Endodermal cell (in vitro differentiated cells): ENCODE measurements around the gene PYGM. TPM values are rescaled to one million over a fixed set of nuclear protein-coding genes. Genes with fewer than 3 reads are reported as not detected.
A peak's percentile ranks its signal among the peaks of the same experiment; 100 is the strongest.

Experiments used
- DNase-seq: peaks from one replicate; pipeline ENCODE4 v3.0.0-alpha.2; 2017
- H3K27ac ChIP-seq: 2 replicates; pipeline ENCODE4 v1.5.1; 2013; ENCODE audit warnings: mild to moderate bottlenecking, low read depth, low read length, moderate library complexity
- H3K27me3 ChIP-seq: 2 replicates; pipeline ENCODE4 v1.6.1; 2013; ENCODE audit warnings: mild to moderate bottlenecking, low read length, moderate library complexity; ENCODE audit not compliant: insufficient read depth, control insufficient read depth, poor library complexity, severe bottlenecking
- H3K36me3 ChIP-seq: 2 replicates; pipeline ENCODE4 v1.7.0; 2013; ENCODE audit warnings: mild to moderate bottlenecking, low read length, moderate library complexity; ENCODE audit not compliant: control insufficient read depth, insufficient read depth
- H3K4me1 ChIP-seq: one replicate; pipeline ENCODE4 v1.7.0; 2013; ENCODE audit warnings: low read length; ENCODE audit not compliant: control insufficient read depth, insufficient read depth
- H3K4me3 ChIP-seq: 2 replicates; pipeline ENCODE4 v1.5.1; 2013; ENCODE audit warnings: mild to moderate bottlenecking, low read length, moderate library complexity
- H3K9ac ChIP-seq: 2 replicates; pipeline ENCODE4 v1.6.1; 2013; ENCODE audit warnings: mild to moderate bottlenecking, low read length, moderate library complexity; ENCODE audit not compliant: poor library complexity, severe bottlenecking; ENCODE audit errors: extremely low read depth
- H3K9me3 ChIP-seq: 2 replicates; pipeline ENCODE4 v1.6.1; 2013; ENCODE audit warnings: mild to moderate bottlenecking, low read length, moderate library complexity; ENCODE audit not compliant: control insufficient read depth
- H3K27ac Mint-ChIP-seq: 2 replicates; pipeline ENCODE4 v1.8.0; 2020; ENCODE audit warnings: mixed read lengths
- H3K27me3 Mint-ChIP-seq: 2 replicates; pipeline ENCODE4 v1.8.0; 2021; ENCODE audit warnings: mild to moderate bottlenecking, mixed read lengths; ENCODE audit not compliant: insufficient read depth
- H3K36me3 Mint-ChIP-seq: 2 replicates; pipeline ENCODE4 v1.8.0; 2020; ENCODE audit warnings: low read depth, mixed read lengths
- H3K4me1 Mint-ChIP-seq: 2 replicates; pipeline ENCODE4 v1.8.0; 2020; ENCODE audit warnings: mixed read lengths
- H3K4me3 Mint-ChIP-seq: 2 replicates; pipeline ENCODE4 v1.8.0; 2020; ENCODE audit warnings: mild to moderate bottlenecking, moderate library complexity, mixed read lengths
- H3K9me3 Mint-ChIP-seq: 2 replicates; pipeline ENCODE4 v1.8.0; 2020; ENCODE audit warnings: mild to moderate bottlenecking, mixed read lengths
- WGBS, 2 experiments: methylation state at CpG; one replicate each; pipeline versions ENCODE4 v1.1.5 to v1.1.7; 2013; ENCODE audit warnings: missing lambda C conversion rate in 2 of 2, mixed read lengths in 1 of 2; ENCODE audit not compliant: insufficient coverage in 1 of 2, insufficient read length in 1 of 2; 5-methylcytosine and 5-hydroxymethylcytosine counted together
- total RNA-seq, 2 donors: library from RNA; stranded (reverse); fragmentation: NEBNext Ultra II Directional in 1 of 2; extraction: Animal tissue kit (Norgen Biotek cat#: 25700) in 1 of 2; gene quantifications; 2 replicates in 1 of 2; 3 replicates in 1 of 2; pipeline ENCODE4 v1.2.1, GENCODE V29; 2021
- TF ChIP-seq, protein P1 (sequence below): fragments of 200-600 bp; sonication (generic); conservative IDR thresholded peaks from 2 replicates; pipeline ENCODE4 v1.5.0; 2021; ENCODE audit warnings: antibody characterized with exemption, mild to moderate bottlenecking

PYGM gene
- total RNA-seq, 2 donors from 2014 or later: 1.1 to 1.2 TPM

DNA sequence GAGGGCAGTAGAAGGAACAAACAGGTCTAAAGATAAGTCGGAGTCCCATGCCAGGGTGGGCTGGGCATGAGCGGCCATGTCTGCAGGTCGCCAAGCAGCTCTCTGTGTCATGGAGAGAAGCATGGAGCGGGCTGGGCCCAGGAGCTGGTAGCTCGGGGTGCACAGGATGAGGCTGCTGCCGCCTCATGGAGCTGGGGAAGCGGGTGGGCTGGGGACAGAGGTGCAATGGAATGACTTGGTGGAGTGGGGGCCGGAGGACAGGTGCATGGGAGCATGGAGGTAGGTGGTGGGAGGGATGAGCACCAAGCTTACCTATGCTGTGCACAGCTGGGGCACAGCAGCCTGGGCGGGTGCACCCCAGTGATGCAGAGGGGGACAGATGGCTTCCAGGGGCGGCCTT lies 40.4 kb downstream of the PYGM start:
- Histone ChIP-seq H3K9me3 (no peaks in the 10 kb centered on the region), H3K9ac (no peak overlapping the region), H3K4me1 (no peaks in the 10 kb centered on the region), H3K36me3 (no peaks in the 10 kb centered on the region), H3K4me3 (no peak overlapping the region), H3K27ac (no peak overlapping the region), H3K27me3 (peaks cover 87% of the 10 kb centered on the region)
- H3K36me3 Mint-ChIP-seq: no peaks in the 10 kb centered on the region
- TF ChIP-seq, protein P1, sequence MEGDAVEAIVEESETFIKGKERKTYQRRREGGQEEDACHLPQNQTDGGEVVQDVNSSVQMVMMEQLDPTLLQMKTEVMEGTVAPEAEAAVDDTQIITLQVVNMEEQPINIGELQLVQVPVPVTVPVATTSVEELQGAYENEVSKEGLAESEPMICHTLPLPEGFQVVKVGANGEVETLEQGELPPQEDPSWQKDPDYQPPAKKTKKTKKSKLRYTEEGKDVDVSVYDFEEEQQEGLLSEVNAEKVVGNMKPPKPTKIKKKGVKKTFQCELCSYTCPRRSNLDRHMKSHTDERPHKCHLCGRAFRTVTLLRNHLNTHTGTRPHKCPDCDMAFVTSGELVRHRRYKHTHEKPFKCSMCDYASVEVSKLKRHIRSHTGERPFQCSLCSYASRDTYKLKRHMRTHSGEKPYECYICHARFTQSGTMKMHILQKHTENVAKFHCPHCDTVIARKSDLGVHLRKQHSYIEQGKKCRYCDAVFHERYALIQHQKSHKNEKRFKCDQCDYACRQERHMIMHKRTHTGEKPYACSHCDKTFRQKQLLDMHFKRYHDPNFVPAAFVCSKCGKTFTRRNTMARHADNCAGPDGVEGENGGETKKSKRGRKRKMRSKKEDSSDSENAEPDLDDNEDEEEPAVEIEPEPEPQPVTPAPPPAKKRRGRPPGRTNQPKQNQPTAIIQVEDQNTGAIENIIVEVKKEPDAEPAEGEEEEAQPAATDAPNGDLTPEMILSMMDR: no peak
- no peak overlapping the region for H3K27ac Mint-ChIP-seq
- DNase-seq: peak; percentile 26
- no peaks in the 10 kb centered on the region for H3K4me1 Mint-ChIP-seq
- H3K9me3 Mint-ChIP-seq: no peaks in the 10 kb centered on the region
- H3K27me3 Mint-ChIP-seq: peaks cover 88% of the 10 kb centered on the region
- 92 to 95% methylated on average over 8 to 10 of the region's 10 CpGs for WGBS, 2 experiments
- H3K4me3 Mint-ChIP-seq: no peak overlapping the region

- peaks cover 89% of the 10 kb centered on the region for H3K27me3 ChIP-seq
- H3K4me1 ChIP-seq: no peaks in the 10 kb centered on the region
- no peak overlapping the region for H3K27ac ChIP-seq
- no peak overlapping the region for H3K9ac ChIP-seq
- 79% methylated on average over 4 of the region's 4 CpGs; no CpG with 5 or more reads in 1 of the 2 experiments for WGBS, 2 experiments
- DNase-seq: no peak
- Mint-ChIP-seq H3K27ac (no peak overlapping the region), H3K4me3 (no peak overlapping the region), H3K36me3 (no peaks in the 10 kb centered on the region), H3K9me3 (no peaks in the 10 kb centered on the region), H3K4me1 (no peaks in the 10 kb centered on the region), H3K27me3 (peaks cover 91% of the 10 kb centered on the region)
- no peaks in the 10 kb centered on the region for H3K9me3 ChIP-seq
- H3K4me3 ChIP-seq: no peak overlapping the region
- TF ChIP-seq, protein P1: no peak
- no peaks in the 10 kb centered on the region for H3K36me3 ChIP-seq
These were observed 41.0 kb downstream of the PYGM start for GRCh38 chr11:64718780-64719124.

- no peaks in the 10 kb centered on the region for H3K9me3 Mint-ChIP-seq
- Histone ChIP-seq H3K27ac (no peak overlapping the region), H3K4me3 (no peak overlapping the region), H3K4me1 (no peaks in the 10 kb centered on the region), H3K36me3 (no peaks in the 10 kb centered on the region), H3K9me3 (no peaks in the 10 kb centered on the region), H3K27me3 (peaks cover 94% of the 10 kb centered on the region), H3K9ac (no peak overlapping the region)
- H3K4me1 Mint-ChIP-seq: no peaks in the 10 kb centered on the region
- no peak overlapping the region for H3K4me3 Mint-ChIP-seq
- peaks cover 93% of the 10 kb centered on the region for H3K27me3 Mint-ChIP-seq
- WGBS, 2 experiments: 90% methylated on average over 8 to 15 of the region's 15 CpGs
- H3K36me3 Mint-ChIP-seq: no peaks in the 10 kb centered on the region
- TF ChIP-seq, protein P1: no peak
- DNase-seq: no peak
- H3K27ac Mint-ChIP-seq: no peak overlapping the region
These were observed 41.5 kb downstream of the PYGM start for GRCh38 chr11:64718084-64718779.
